NT2/D1 (cell line): ENCODE data around the gene APOBEC3B.

ENCODE experiments used
- YY1 ChIP-seq: IDR thresholded peaks from 2 replicates; pipeline ENCODE4 v1.6.1; 2011; ENCODE audit not compliant: insufficient read length, insufficient read depth
- ZNF274 ChIP-seq: IDR thresholded peaks from 2 replicates; pipeline ENCODE4 v1.6.1; 2011; ENCODE audit warnings: mild to moderate bottlenecking, low read depth, low read length

- TF ChIP-seq YY1 (no peak), ZNF274 (no peak)
Measured at GRCh38 chr22:38952281-38952993, 29.7 kb upstream of the APOBEC3B start.
